Limb (tissue), 2 donors: ENCODE results near the gene NSUN7.
"Not testable (repeated sequence)": the region's sequence is repeated elsewhere in the genome, so short reads cannot be mapped to it uniquely, and the experiment has no call there.

ENCODE experiments used
- DNase-seq, 2 donors: peaks; one replicate each; pipeline ENCODE4 v3.0.0-alpha.2; 2016; ENCODE audit errors: extremely low spot score in 2 of 2

The NSUN7 gene

GRCh38 chr4:40817157-40817556, 67.4 kb downstream of the NSUN7 start:
- DNase-seq, result not testable (repeated sequence)

GRCh38 chr4:40820101-40820500, 70.3 kb downstream of the NSUN7 start:
- no peak for DNase-seq

DNA sequence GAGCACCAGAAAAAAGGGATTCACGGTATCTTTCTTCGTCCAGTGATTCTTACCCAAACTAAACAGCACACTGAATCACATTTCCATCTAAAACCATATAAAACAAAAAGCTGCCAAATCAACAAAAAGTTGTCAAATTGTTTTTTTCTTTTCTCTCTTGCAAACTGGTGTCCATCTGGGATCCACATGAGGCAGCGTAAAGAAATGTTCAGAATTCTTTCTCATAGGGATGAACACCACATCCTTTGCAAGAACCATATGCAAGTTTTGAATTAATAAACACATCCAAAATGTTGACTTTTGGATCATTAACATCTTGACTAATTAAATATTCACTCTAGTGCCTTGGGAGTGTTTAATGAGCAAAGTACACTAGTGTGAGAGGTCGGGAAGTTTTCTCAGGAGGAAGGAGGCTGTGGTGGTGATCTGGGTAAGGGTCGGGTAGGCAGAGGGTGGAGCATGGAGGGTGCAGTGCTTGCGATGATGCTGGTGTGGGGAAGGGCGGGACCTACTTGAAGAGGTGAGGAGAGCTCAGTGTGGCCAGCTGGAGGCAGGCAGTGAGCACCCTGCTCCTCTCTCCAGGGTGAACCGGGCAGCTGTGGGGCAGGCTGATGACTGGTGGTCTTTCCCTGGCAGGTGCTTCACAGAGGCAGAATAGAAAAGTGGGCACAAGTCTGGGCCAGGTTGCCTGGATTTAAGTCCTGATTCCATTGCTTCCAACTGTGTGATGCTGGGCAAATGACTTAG, 72.8 kb downstream of the NSUN7 start:
- no peak for DNase-seq

DNA sequence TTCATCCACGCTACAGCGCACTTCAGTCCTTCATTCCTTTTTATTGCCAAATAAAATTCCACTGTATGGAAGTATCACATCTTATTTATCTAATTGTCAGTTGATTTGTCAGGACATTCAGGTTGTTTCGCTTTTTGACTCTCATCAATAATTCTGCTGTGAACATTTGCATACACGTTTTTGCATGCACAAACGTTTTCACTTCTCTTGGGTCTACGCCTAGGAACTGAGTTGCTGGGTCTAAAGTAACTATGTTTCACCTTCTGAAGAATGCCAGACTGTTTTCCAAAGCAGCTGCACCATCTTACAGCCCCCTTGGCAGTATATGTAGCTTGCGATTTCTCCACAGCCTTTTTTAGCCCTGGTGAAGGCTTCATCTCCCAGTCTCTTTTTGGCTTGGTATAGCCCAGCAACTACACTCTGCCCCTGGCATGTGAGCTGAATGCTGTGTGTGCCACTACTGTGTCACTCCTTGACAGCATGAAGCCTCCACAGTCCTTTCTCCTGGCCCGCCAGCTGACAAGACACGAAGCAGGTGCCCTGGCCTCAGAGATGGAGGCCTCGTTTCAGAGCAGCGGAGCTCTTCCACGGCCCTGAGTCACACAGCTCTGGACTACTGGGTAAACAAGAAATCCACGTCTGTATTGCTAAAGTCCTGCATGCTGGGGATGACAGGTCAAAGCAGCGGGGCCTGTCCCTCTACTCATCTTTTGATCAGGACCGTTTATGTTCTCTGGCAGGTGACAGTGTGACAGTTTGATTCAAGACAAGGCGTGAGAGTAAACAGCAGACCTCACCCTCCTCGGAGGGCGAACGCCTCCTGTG, 75.5 kb downstream of the NSUN7 start:
- no peak for DNase-seq

DNA sequence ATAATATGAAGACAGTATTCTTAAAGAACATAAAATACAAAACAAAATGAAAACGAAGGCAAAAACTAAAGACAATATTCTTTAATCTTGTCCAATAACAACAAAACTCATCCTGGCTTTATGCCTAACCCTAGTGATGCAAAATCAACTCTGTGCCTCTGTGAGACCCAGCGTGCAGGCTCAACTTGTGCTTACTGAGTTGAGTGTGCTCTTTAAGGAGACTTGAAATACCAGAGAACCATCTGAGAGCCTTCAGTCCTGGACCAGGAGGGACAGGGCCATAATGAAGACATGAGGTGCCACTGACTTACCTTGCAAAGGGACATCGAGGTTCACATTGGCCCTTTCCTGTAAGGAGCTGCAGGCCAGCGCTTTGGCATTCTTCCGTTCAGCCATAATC, 77.1 kb downstream of the NSUN7 start:
- no peak for DNase-seq

DNA sequence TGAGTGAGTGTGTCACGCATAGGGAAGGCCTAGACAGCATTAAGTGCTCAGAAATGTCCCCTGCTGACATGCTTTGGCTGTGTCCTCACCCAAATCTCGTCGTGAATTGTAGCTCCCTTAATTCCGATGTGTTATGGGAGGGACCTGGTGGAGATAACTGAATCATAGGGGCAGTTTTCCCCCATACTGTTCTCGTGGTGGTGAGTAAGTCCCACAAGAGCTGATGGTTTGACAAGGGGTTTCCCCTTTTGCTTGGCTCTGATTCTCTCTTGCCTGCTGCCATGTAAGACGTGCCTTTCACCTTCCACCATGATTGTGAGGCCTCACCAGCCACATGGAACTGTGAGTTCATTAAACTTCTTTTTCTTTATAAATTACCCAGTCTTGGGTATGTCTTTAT, 78.0 kb downstream of the NSUN7 start:
- DNase-seq, result peak in 1 of 2 donors; percentile 2

GRCh38 chr4:40828661-40829060, 78.9 kb downstream of the NSUN7 start:
- no peak for DNase-seq

DNA sequence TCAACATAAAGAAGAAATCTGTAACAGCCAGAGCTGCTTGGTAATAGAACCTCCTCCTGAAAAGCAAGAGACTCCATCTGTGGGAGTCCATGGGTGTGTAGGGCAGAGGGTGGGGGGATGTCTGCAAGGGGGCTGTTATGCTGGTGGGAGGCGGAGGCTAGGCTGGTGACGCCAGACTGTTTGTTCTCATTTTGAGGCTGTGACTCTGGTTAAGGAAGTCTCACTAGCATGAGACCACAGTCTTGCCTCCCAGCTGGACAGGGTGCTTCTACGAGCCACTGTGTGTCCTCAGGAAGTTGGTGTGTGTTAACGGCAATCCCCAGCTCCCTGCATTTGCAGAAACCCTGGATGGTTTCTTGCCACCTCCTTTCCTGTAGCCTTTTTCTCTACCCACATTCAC, 79.8 kb downstream of the NSUN7 start:
- no peak for DNase-seq

- peak in 1 of 2 donors; percentile 1 for DNase-seq
Measured at GRCh38 chr4:40831146-40831907, 81.6 kb downstream of the NSUN7 start.

GRCh38 chr4:40832175-40832574, 82.4 kb downstream of the NSUN7 start:
- DNase-seq, result no peak

DNA sequence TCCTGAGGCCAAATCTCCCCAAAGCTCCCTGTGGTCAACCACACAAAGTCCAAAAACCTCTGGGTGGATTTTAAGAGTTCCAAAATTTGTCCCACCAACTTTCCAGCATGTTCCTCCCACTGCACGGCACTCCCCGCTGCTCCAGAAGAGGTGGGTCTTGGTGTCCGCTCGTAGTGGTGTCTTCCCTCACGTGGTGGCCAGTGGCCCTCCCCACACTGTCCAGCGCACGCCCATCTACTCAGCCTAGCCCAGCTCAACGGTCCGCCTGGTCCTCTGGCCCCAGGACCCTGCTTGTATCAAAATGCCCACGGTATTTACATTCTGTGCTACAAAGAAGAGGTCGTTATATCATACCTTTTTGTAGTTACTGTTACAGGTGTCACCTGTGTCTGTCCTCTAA, 83.5 kb downstream of the NSUN7 start:
- DNase-seq, result no peak

DNA sequence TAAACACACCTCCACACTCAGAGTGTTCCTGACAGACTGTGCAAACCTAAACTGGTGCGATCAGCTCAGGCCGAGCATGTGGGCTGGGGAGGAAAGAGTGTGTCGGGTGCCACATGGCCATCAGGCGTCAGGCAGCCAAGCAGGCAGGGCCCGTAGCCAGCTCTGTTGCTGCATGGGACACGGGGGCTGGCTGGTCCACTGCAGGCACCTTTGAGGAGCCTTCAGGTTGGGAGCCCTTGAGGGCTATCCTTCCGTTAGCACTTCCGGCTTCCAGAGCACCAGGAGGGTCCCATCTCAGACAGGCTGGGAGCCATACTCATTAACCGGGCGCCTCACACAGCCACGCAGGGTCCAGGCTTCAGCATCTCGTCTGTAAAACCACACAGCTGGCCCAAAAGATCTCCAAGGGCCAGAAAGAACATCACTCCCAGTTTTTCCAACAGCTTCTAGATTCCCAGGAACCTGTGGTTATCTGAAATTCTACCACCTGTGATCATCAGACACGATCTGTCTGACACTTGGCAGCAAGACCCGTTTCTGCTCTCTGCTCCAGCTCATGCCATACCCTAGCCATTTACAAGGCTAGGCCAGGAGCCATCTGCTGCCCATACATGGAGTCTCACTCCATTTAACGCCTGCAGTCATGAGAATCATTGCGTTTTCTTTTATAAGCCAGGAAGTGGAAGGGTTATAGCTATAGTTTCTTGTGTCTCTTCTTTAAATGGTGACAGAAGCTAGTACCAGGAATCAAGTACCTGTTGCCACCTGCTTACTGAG, 87.5 kb downstream of the NSUN7 start:
- DNase-seq, result no peak

DNA sequence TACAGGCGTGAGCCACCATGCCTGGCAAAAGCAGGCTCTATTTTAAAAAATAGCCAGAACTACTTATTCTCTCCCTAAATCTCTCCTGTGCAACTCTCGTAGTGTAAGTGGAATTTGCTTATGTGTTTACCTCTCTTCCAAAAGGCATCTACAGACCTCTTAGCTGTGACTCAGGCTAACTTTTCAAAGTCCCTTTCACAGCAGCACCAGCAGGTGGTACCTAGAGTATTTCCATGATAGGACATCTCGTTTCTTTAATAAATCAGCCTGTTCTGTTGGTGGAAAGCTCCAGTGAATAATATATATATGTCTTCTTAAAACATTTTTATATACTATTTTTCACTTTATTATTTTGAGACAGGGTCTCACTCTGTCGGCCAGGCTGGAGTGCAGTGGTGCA, 89.0 kb downstream of the NSUN7 start:
- no peak for DNase-seq

- no peak for DNase-seq
Measured at GRCh38 chr4:40840255-40840984, 90.7 kb downstream of the NSUN7 start.

- peak in 1 of 2 donors; percentile 69 for DNase-seq
Measured at GRCh38 chr4:40840985-40841571, 91.3 kb downstream of the NSUN7 start.

DNA sequence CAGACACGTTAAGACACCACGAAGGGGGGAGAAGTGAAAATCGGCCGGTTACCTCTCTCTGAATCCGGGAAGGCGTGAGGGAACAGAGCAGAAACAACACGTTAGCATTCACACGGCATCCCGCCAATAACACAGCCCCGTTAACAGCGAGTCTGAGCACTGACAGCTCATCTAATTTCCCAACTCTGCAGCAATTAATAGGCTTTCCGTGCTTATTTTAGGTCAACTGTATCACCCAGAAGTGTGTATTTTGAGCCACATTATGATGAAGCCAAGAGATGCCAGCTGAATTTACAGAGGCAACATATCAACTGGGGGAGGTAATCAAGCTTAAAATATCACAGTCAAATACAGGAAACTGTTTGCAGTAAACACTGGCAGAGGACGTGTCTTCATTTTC, 92.6 kb downstream of the NSUN7 start:
- DNase-seq, result no peak

DNA sequence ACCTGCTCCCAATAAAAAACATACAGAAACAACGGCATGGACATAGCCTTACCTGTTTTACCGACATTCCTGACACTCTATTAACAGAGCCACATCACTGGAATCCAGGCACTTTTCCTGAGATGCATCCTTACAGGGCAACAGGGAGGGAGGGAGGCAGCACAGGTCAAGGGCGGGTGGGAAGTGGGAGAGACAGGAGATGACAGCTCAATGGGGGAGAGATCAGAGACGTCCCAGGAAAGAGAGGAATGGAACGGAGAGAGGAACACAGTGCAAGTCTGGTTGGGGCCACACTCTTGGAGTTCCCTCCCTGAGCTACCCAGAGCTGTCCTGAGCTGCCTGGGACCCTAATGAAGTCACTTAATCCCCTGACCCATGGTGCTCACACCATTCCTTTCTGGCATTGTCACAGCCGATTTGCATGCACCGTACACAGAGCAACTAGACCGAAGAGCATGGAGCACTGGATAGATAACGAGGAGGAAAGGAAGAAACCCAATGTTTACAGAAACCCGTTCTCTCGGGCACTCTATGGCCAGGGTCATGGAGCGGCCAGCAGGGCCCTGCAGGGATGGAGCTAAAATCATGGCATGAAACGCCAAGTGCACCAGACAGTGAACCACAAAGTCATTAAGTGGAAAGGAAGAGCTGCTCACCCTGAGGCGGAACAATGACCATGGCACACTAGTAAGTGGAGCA, 93.1 kb downstream of the NSUN7 start:
- no peak for DNase-seq

- no peak for DNase-seq
Measured at GRCh38 chr4:40843696-40844095, 93.9 kb downstream of the NSUN7 start.

GRCh38 chr4:40844261-40844660, 94.5 kb downstream of the NSUN7 start:
- no peak for DNase-seq
